NCI-H146 (cell line): ENCODE data around the gene MGAT3.
"Not testable (repeated sequence)": the region's sequence is repeated elsewhere in the genome, so short reads cannot be mapped to it uniquely, and the experiment has no call there.

ENCODE experiments used
- DNase-seq: peaks from one replicate; lab custom pipeline; 2025; lab: John Stamatoyannopoulos, UW

MGAT3 gene

GRCh38 chr22:39490966-39491680 is 34.3 kb downstream of the MGAT3 start:
- no peak for DNase-seq

GRCh38 chr22:39491696-39492095 is 34.9 kb downstream of the MGAT3 start:
- DNase-seq: no peak

- DNase-seq: no peak
These were observed 35.4 kb downstream of the MGAT3 start for GRCh38 chr22:39492186-39492585.

GRCh38 chr22:39493759-39494158 is 36.9 kb downstream of the MGAT3 start:
- no peak for DNase-seq

GRCh38 chr22:39494471-39495120 is 37.8 kb downstream of the MGAT3 start:
- DNase-seq: no peak

GRCh38 chr22:39496131-39496838 is 39.5 kb downstream of the MGAT3 start:
- peak; percentile 65 for DNase-seq

GRCh38 chr22:39497429-39497828 is 40.6 kb downstream of the MGAT3 start:
- no peak for DNase-seq

GRCh38 chr22:39498368-39498767 is 41.6 kb downstream of the MGAT3 start:
- DNase-seq: peak; percentile 87

GRCh38 chr22:39498802-39499201 is 42.0 kb downstream of the MGAT3 start:
- no peak for DNase-seq

GRCh38 chr22:39500101-39500500 is 43.3 kb downstream of the MGAT3 start:
- DNase-seq: no peak

GRCh38 chr22:39501644-39502108 is 44.9 kb downstream of the MGAT3 start:
- no peak for DNase-seq

- DNase-seq: peak; percentile 96
These were observed 45.4 kb downstream of the MGAT3 start, which contains the start of gene MIEF1 for GRCh38 chr22:39502109-39502788. TSS of gene MIEF1 (plus strand) at chr22:39502290. CDS start at chr22:39511295, 9,005 bp downstream.

- no peak for DNase-seq
These were observed 46.1 kb downstream of the MGAT3 start for GRCh38 chr22:39502789-39503409.

GRCh38 chr22:39503630-39504029 is 46.8 kb downstream of the MGAT3 start:
- DNase-seq: no peak

- DNase-seq: no peak
These were observed 47.3 kb downstream of the MGAT3 start for GRCh38 chr22:39504071-39504470.

- not testable (repeated sequence) for DNase-seq
These were observed 50.2 kb downstream of the MGAT3 start for GRCh38 chr22:39507021-39507420.

GRCh38 chr22:39508393-39508792 is 51.6 kb downstream of the MGAT3 start:
- no peak for DNase-seq

GRCh38 chr22:39510529-39511149 is 53.8 kb downstream of the MGAT3 start:
- DNase-seq: no peak

- no peak for DNase-seq
These were observed 54.4 kb downstream of the MGAT3 start for GRCh38 chr22:39511226-39511625.

GRCh38 chr22:39512026-39512425 is 55.2 kb downstream of the MGAT3 start:
- no peak for DNase-seq

GRCh38 chr22:39513791-39514190 is 57.0 kb downstream of the MGAT3 start:
- no peak for DNase-seq
